NCI-H128 (cell line): Measurements from ENCODE around the gene HHLA2.
A peak's percentile ranks its signal among the peaks of the same experiment; 100 is the strongest.

Source experiments
- DNase-seq: peaks from one replicate; lab custom pipeline; 2025; ENCODE audit not compliant: unreplicated experiment; lab: John Stamatoyannopoulos, UW

The HHLA2 gene

DNA sequence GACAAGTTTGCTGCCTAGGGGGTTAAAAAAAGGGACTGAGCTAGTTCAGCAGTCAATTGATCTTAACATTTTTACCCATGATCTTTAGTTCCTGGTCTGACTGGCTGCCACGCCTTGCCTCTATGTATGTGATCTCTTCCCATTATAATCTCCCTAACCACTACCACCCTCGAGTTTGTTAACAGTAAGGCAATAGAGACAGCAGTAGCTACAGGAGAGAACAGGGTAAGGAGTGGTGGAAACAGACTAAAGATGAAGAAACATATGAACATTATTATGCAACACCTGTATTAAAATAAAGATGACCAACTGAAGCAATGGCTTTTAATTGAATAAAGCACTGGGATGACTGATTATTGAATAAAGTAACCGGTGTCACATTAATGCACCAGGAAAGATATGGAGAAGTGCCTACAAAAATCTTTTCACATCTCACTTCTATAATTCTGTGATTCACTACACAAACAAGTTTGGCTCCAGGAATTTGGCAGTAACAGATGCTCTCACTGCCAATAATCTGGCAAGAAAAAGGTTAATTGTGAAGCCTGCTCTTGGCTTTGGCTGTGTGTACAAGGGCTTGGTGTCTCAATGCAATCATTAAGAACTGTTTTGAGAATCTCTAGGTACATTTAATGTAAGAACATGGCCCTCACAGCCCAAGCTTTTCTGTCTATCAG is 95.7 kb downstream of the HHLA2 start:
- no peak for DNase-seq

DNA sequence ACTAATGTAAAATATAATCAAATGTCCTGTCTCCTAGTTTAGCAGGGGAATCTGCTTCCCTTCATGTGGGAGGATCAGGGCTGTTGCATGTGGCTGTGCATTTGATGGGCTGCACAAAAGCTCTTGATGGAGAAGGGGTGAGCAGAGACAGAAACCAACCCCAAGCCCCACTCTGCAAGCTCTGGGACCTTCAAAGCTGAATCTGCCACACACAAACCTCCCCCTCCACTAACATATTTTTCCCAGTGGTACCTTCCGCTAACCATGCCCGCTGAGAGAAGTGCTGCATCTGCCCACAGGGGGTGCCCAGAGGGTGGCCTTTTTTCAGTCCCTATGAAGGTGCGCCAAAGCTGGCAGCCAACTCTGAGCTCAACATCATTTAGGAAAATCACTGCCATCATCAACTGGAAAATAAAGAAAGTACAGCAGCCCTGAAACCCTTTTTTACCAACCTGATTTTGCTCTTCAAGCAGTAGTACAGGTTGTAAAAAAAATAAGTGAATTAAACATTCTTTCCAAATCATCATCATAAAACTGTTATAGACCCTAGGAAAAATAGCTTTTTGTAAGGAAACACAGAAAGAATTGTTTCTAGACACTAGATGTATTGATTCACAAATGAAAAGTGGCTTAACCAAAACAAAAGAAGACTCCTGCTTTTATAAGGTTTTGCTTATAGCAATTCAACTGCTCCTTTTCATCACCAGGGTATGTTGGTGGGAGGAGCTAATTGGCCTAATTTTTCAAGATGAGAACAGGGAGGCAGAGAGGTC is 97.0 kb downstream of the HHLA2 start:
- no peak for DNase-seq

DNA sequence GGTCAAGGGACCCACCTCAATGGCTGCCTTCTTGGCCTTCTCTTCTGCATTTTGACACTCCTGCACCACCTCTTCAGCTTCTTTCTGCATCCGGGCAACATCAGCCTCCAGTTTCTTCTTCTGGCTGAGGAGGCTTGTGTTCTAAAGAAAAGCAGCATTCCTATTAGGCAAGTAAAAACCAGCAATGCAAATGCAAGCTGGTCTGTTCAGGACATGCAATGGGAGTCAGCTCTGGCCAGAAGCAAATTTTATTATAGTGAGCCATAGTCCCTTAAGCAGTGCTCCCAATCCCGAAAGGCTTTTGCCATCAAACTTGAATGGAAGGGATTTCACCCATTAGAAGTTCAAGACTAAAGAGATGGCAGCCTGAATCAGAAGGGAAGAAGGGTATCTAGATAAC is 97.7 kb downstream of the HHLA2 start:
- no peak for DNase-seq

DNA sequence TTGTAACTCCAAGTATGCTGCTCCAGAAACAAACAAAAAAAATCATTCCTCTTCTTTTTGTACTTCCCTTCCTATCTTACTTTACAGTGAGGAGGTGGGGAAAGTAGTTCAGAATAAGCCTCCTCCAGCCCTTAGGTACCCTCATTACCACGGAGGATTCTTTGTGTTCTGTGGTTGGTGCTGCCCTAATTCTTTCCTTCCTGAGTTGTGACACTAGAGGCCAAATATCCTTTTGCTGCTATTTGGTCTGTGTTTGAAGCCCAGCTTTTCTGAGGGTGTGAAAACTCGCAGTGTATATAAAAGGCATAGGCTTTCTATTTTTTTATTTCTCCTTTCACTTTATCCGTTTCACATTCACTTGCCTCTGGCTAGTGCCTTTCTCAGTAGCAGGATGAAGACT is 98.2 kb downstream of the HHLA2 start:
- DNase-seq, result no peak

DNA sequence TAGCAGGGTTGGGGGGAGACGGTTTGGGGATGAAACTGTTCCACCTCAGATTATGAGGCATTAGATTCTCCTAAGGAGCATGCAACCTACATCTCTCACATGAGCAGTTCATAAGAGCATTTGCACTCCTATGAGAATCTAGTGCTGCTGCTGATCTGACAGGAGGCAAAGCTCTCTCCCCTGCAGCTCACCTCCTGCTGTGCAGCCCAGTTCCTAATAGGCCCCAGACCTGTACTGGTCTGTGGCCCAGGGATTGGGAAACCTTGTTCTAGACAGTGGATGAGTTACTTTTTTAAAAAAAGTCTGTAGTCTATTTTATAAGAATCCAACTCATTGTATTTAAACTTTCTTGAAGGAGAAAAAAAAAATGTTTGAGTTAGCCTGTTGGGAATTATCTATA is 100.0 kb downstream of the HHLA2 start:
- DNase-seq, result no peak

DNA sequence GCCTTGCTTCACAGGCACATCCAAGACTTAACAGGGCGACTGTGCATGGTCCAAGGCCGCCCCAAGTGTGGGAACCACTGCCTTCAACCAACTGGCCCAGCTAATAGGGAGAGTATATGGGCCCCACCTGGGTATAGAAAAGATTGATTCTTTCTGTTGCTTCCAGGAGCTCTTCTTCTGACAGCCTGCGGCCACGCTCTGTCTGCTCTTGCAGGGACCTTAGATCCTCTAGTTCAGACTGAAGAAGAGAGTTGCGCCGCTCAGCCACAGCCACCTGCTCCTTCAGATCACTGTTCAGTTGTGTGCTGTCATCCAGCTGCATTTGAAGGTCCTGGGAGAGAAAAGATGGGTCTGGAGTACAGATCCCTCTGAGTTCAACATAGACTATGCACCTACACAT is 102.2 kb downstream of the HHLA2 start:
- DNase-seq, result no peak

DNA sequence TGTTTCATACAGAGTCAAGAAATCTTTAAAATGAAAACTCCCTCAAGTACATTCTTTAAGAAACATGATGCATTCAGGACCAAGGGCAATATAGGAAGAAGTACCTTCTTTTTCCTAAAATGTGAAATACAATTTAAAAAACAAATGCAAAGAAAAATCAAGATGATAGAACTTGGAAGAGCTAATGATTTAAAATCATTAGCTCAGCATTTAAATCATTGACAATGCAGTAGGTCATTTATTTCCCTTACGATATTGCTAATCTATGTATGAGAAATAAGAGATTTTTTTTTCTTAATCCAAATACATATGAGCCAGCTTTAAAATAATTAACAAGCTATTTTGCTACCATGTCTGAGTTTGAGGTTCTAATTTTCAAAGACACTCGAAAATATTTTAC is 105.5 kb downstream of the HHLA2 start:
- no peak for DNase-seq

DNA sequence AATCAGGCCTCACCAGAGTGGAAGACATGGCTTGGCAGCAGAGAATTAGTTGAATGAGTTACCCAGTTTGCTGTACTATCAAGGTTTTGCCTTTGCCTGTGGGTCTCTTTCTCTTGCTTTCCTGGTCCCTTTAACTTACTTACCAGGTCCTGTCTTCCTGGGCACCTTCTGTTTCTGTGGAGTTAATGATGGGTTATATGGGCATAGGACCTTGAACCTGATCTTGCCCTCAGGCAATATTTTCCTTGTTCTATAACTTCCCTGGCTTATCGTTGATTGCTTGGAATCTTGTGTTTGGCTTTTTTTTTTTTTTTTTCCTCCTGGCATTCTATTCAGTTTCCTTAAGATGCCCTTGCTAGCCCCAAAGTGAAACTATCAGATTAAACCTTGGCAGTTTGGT is 106.8 kb downstream of the HHLA2 start:
- no peak for DNase-seq

DNA sequence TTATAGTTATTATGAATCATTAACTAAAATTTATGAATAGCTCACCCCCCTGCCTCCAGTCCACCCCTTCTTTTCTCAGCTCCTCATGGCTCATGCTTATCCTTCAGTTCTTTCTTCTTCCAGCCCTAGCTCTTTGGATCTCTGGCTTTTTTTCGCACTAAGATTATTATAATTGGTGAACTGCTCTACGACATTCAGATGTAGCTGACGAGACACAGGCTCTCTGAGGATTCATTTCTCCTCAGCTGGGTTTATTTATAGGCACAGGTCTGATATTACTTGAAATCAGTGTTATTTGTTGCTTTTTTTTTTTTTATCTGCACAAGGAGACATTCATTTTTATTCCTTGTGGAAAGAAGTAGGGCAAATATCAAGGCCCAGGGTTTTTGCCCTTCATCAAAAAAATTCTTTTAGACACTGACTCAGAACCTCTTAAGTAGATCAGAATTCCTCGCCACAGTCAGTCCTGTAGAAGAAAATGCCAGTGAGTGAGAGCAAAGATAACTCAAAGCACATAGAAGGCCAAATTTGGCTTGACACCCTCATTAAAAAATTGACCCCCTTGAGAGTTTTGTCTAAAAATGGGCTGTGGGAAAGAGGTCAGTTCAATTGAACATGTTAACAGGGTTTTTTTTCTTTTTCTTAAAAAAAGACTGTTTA is 107.5 kb downstream of the HHLA2 start:
- DNase-seq, result no peak

DNA sequence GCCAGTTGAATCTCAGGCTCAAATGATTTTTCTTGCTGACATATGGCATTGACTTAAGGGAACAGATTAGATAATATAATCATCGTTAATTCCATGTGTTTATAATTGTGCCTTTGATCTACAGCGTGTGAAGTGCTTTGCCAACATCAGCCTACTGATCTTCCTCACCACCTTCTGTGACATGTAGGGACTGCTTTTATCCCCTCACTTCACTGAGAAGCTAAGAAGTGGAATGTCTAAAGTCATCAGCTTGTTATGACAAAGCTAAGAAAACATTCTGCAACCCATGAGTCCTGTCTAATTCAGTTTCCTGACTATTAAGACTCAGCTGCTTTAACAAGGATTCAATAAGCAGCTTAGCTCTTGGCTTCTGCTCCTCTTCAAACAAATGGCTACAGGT is 108.0 kb downstream of the HHLA2 start:
- DNase-seq, result no peak

DNA sequence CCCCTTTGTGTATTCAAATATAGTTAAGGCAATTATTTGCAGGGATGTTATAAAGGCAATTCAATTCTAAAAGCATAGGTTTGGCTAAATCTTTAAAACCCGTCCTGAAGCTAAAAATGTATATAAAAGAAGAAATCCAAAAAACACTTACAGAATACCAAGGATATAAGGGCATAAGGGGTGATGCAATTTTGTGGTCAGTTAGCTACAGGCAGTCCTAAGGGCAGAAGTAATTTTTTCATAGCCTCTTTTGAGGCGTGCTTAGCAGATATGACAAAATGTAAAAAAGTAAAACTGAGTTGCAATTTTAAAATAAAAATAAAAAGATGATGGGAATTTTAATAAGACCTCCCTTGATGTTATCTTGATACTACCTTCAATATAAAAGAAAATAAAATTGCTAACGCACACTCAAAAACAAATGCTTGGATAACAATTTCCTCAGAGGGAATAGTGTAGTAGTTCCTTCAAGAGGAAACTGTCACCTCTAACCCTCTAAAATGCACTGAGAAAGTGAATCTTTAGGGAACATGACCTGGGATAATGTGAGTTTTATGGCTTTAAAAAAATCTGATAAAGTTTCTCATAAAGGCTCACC is 109.8 kb downstream of the HHLA2 start:
- no peak for DNase-seq

DNA sequence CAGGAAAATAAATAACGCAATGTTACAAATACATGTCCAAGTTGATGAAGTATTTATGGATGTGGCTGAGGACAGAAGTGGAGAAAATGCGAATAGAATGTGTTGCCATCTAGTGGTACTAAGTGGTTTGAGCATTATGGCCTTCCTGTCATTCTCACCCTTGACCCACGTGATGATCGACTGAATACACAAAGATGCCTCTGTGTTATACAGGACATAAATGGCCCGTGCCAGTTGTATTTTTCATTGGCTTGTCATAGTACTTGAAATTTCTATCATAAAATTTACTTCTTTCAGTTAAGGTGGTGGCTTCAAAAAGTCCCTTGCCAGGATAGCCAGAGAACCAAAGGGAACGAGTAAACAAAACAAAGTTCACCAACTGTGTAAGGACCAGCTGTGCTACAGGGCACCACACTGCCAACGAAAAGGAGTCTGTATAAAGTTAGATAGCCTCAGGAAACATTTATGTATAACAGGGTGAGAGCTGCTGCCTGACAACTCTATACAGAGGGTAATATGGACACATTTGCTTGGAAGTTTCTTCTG is 110.4 kb downstream of the HHLA2 start:
- DNase-seq, result peak; percentile 52

DNA sequence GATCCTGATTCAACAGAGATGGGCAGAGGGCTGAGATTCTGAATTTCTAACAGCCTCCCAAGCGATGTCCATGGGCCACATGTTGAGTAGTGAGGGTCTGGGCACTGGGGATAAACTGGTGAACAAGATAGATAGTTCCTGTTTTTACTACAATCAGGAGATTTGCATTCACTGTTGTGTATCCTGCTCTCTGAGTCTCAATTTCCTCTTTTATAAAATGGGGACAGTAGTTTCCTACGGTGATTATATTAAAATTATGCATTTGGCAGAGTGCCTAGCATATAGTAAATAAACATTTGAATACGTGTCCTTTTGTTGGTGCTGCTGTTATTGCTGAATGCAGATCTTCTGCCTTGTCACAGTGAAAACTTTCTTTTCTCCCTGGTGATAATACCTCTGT is 111.5 kb downstream of the HHLA2 start:
- DNase-seq, result no peak

DNA sequence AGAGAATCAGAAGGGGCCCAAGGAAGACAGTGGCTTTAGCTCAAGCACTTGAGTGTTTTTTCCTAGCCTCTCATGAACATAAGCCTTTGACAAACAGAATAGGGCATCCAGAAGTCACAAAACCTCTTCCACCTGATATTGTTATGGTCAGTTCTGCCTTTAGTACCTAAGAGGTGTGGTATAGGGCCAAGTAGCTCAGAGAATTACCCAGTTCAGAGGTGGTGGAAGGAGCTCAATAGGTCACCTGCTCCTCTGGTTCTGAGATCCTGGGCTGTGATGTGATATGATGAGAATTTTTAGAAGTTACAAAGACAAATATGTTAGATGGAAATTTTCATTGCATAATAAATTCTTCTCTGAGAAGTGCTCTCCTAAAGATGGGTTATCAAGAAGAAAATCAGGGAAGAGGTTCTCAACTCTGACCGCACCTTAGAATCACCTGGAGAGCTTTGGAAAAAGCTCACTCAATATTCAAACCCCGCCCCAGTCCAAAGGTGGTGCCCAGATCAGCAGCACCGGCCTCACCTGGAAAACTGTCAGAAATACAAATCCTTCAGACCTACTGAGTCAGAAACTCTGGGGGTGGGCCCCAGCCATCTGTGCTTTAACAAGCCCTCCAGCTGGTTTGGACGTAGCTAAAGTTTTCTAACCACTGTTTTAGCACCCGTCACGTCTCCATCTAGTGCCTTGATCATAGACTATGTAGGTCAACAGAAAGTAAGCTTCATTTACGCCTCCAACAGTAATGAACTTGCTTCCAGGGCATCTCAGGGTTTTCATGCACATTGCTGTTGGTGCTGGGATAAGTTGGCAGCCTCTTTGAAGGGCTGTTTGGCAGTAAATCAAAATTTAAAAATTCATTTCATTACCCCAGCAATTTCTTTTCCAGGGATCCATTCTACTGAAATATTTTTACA is 112.8 kb downstream of the HHLA2 start:
- no peak for DNase-seq

DNA sequence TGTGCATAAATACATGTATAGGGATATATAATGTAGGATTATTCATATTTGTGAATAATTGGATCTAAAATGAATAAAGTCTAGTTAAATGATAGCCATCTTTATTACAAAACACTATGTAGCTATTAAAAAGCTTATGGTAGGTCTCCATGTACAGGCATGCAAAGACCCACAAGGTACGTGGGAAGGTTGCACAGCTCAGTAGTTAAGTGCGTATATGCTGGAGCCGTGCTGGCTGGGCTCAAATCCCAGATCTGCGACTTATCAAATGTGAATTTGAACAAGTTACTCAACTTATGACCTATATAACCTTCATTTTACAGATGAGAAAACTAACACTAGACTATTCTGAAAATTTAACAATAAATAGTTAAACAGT is 113.4 kb downstream of the HHLA2 start:
- no peak for DNase-seq

DNA sequence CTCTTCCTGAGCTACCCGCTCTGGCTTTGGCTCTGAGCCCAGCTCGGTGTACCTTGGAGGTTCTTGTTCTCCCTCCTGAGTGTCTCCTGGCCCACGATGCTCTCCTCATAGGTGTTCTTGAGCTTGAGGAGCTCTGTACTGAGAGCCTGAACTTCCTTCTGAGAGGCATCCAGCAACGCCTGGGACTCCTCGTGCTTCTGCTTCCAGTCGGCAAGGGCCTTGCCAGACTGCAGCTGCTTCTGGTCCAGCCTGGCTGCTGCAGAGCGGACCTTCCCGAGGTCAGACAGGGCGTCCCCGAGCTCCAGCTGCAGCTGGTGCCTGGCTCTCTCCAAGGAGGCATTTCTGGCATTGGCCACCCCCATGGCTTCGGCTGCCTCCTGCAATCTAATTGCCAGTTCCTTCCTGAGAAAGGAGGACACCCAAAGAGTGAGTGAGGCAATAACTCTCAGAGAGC is 114.2 kb downstream of the HHLA2 start:
- no peak for DNase-seq

DNA sequence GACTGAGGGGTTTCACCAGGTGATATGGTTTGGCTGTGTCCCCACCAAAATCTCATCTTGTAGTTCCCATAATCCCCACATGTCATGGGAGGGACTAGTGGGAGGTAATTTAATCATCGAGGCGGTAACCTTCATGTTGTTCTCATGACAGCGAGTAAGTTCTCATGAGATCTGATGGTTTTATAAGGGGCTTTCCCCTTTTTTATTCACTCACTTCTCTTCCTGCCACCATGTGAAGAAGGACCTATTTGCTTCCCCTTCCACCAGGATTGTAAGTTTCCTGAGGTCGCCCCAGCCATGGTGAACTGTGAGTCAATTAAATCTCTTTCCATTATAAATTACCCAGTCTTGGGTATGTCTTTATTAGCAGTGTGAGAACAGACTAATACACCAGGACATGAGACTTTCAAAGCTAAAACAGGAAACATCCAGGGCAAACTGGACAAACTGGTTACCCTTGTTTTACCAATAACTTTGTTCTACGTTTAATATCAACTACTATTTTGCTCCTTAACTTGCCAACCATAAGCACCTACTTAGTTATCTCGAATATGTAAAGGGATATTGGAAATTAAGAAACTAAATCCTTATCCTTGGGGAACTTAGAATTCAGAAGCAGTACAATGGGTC is 115.9 kb downstream of the HHLA2 start:
- DNase-seq, result no peak

DNA sequence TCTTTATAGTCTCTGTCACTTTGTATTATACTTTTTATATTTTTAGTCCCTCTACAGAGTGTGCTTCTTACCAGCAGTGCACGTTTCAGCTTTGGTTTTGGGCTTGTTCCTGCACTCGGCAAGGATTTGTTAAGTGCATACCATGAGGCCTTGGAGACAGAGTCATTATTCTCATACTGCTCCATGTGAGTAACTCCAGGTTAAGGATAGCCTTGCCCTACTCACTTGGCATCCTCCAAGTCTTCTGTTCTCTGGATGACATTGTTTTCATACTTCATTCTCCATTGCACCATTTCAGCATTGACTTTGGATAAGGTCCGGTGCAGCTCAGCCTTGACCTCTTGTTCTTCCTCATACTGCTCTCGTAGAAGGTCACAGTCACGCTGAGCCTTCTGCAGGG is 117.7 kb downstream of the HHLA2 start:
- DNase-seq, result no peak

DNA sequence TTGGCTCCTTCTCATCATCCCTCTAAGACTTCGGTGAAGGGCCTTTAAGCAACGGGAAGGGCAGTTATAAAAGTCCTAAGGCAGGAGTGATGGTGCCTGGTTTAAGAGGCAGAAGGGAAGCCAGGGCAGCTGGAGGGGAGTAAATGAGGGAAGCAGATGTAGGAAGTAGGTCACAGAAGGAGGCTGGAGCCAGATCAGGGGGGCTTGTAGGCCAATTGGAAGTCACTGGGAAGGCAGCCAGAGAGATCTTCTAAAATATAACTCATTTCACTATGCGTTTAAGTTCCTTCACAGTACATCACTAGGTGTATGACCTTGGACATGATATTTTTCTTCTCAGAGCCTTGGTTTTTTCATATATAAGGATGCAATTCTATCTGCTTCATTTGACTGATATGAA is 119.3 kb downstream of the HHLA2 start:
- no peak for DNase-seq
